ENCODE data around the gene ZNF587. TPM values are rescaled to one million over a fixed set of nuclear protein-coding genes. Genes with fewer than 3 reads are reported as not detected.
A peak's percentile ranks its signal among the peaks of the same experiment; 100 is the strongest.
"Not testable (repeated sequence)": the region's sequence is repeated elsewhere in the genome, so short reads cannot be mapped to it uniquely, and the experiment has no call there.

Gene ZNF587
- total RNA-seq (2014; rRNA removed; shearing (Covaris generic)) = 22.7 and 25.0 TPM in 2 replicates
- 45.9 and 52.5 TPM in 2 replicates for total RNA-seq (2022)
- Bru-seq, nascent RNA = percentile 91 among the genes with signal in this experiment
- BruChase-seq, experiment 1, labeled RNA remaining after a 6-hour chase = percentile 96 among the genes with signal in this experiment
- BruChase-seq, experiment 2, labeled RNA remaining after a 2-hour chase = percentile 98 among the genes with signal in this experiment
- long read RNA-seq, partial matches to known transcripts = 0 of 2 reads
- long read RNA-seq, other reads (novel, unspliced or antisense) = 1 of 2 reads

GRCh38 chr19:57849666-57850473 lies at the start of gene ZNF587:
Gene ZNF587, plus strand, starts transcription at chr19:57849859. Its CDS starts 180 bp downstream, at chr19:57850039.
- POLR2A ChIA-PET; intact Hi-C loops (cut with micrococcal nuclease; ENCODE audit: unreplicated experiment); CTCF ChIA-PET (ENCODE audit: unreplicated experiment); H4K20me1 ChIP-seq (ENCODE audit: insufficient read depth, low read length); H3K9me3 ChIP-seq (ENCODE audit: low read length); H3K9me2 ChIP-seq (ENCODE audit: insufficient read depth, low read length): not testable (repeated sequence)
- peak within 1 kb of the TSS; percentile 65 for H3K27ac ChIP-seq (ENCODE audit: low read depth, low read length, poor library complexity, severe bottlenecking)
- peaks cover 53% of the 10 kb centered on the region for H3K36me3 ChIP-seq (ENCODE audit: insufficient read depth, low read length)
- H2AFZ ChIP-seq (ENCODE audit: low read length) = peak within 1 kb of the TSS; percentile 20; the same call in 1 of the 2 replicates
- BruUV-seq (replicated peaks) = TSS peak; percentile 59
- peak within 1 kb of the TSS; percentile 76 for H3K4me2 ChIP-seq (ENCODE audit: low read length)
- peaks cover 33% of the 10 kb centered on the region; the same call in 1 of the 2 replicates for H3K79me2 ChIP-seq (ENCODE audit: insufficient read depth, low read depth, low read length)
- peak; percentile 91 for DNase-seq (ENCODE audit: low spot score)
- H3K4me3 ChIP-seq (ENCODE audit: low read depth, low read length, poor library complexity, severe bottlenecking) = peak within 1 kb of the TSS; percentile 88
- peaks cover 11% of the 10 kb centered on the region for H3K4me1 ChIP-seq (ENCODE audit: insufficient read depth, low read length, poor library complexity, severe bottlenecking)

- intact Hi-C loops (cut with micrococcal nuclease; ENCODE audit: unreplicated experiment) = no loop called here
- peaks cover 8% of the 10 kb centered on the region for H3K4me1 ChIP-seq (ENCODE audit: insufficient read depth, low read length, poor library complexity, severe bottlenecking)
- TF ChIP-seq EZH2phosphoT487 (IDR thresholded peaks at IDR 0.05; ENCODE audit: borderline replicate concordance, low read depth, low read length) = no peak
- TF ChIP-seq, protein P1, sequence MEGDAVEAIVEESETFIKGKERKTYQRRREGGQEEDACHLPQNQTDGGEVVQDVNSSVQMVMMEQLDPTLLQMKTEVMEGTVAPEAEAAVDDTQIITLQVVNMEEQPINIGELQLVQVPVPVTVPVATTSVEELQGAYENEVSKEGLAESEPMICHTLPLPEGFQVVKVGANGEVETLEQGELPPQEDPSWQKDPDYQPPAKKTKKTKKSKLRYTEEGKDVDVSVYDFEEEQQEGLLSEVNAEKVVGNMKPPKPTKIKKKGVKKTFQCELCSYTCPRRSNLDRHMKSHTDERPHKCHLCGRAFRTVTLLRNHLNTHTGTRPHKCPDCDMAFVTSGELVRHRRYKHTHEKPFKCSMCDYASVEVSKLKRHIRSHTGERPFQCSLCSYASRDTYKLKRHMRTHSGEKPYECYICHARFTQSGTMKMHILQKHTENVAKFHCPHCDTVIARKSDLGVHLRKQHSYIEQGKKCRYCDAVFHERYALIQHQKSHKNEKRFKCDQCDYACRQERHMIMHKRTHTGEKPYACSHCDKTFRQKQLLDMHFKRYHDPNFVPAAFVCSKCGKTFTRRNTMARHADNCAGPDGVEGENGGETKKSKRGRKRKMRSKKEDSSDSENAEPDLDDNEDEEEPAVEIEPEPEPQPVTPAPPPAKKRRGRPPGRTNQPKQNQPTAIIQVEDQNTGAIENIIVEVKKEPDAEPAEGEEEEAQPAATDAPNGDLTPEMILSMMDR (conservative IDR thresholded peaks at IDR 0.05; ENCODE audit: low read length) = no peak
- CTCF ChIA-PET (ENCODE audit: unreplicated experiment) = interaction anchor here (0.5 kb wide), 1 partner anchor 13 kb away, joined by 3 read pairs; no protein-coding TSS in a partner anchor
- no peak overlapping the region for H3K4me2 ChIP-seq (ENCODE audit: low read length)
- no peak overlapping the region for H2AFZ ChIP-seq (ENCODE audit: low read length)
- DNase-seq (ENCODE audit: low spot score) = no peak
- H3K79me2 ChIP-seq (ENCODE audit: insufficient read depth, low read depth, low read length) = no peaks in the 10 kb centered on the region
- no peak overlapping the region for H3K27ac ChIP-seq (ENCODE audit: low read depth, low read length, poor library complexity, severe bottlenecking)
- H3K9me3 ChIP-seq (ENCODE audit: low read length) = no peaks in the 10 kb centered on the region
- H3K9me2 ChIP-seq (ENCODE audit: insufficient read depth, low read length) = no peaks in the 10 kb centered on the region
- H3K4me3 ChIP-seq (ENCODE audit: low read depth, low read length, poor library complexity, severe bottlenecking) = no peak overlapping the region
- peaks cover 14% of the 10 kb centered on the region; the same call in 1 of the 2 replicates for H3K36me3 ChIP-seq (ENCODE audit: insufficient read depth, low read length)
- no TSS peak for BruUV-seq (replicated peaks)
- no peaks in the 10 kb centered on the region for H4K20me1 ChIP-seq (ENCODE audit: insufficient read depth, low read length)
- POLR2A ChIA-PET = interaction anchor here (0.8 kb wide), 1 partner anchor 42 kb away, joined by 3 read pairs; no protein-coding TSS in a partner anchor
Measured at GRCh38 chr19:57800696-57801095, 49.0 kb upstream of the ZNF587 start.

- Histone ChIP-seq H2AFZ (ENCODE audit: low read length) (no peak overlapping the region), H4K20me1 (ENCODE audit: insufficient read depth, low read length) (no peaks in the 10 kb centered on the region), H3K4me1 (ENCODE audit: insufficient read depth, low read length, poor library complexity, severe bottlenecking) (peaks cover 8% of the 10 kb centered on the region), H3K27ac (ENCODE audit: low read depth, low read length, poor library complexity, severe bottlenecking) (no peak overlapping the region), H3K4me2 (ENCODE audit: low read length) (0 out of 2 replicates have a peak overlapping the region, but pooled peaks have one; percentile 2), H3K9me3 (ENCODE audit: low read length) (no peaks in the 10 kb centered on the region), H3K79me2 (ENCODE audit: insufficient read depth, low read depth, low read length) (no peaks in the 10 kb centered on the region), H3K36me3 (ENCODE audit: insufficient read depth, low read length) (peaks cover 19% of the 10 kb centered on the region), H3K4me3 (ENCODE audit: low read depth, low read length, poor library complexity, severe bottlenecking) (no peak overlapping the region), H3K9me2 (ENCODE audit: insufficient read depth, low read length) (no peaks in the 10 kb centered on the region)
- ChIA-PET CTCF (ENCODE audit: unreplicated experiment) (no interaction called here), POLR2A (interaction anchor here (1.2 kb wide), 1 partner anchor 17 kb away, joined by 8 read pairs; no protein-coding TSS in a partner anchor)
- TF ChIP-seq EZH2phosphoT487 (IDR thresholded peaks at IDR 0.05; ENCODE audit: borderline replicate concordance, low read depth, low read length) = no peak
- TF ChIP-seq, protein P1 (conservative IDR thresholded peaks at IDR 0.05; ENCODE audit: low read length) = peak; percentile 44; the same call in 1 of the 2 replicates
- no TSS peak for BruUV-seq (replicated peaks)
- intact Hi-C loops (cut with micrococcal nuclease; ENCODE audit: unreplicated experiment) = no loop called here
- peak; percentile 33 for DNase-seq (ENCODE audit: low spot score)
Measured at GRCh38 chr19:57802269-57802668, 47.4 kb upstream of the ZNF587 start.
